ENCODE data around the gene P3R3URF.

P3R3URF gene

GRCh38 chr1:46205791-46206190 is 29.5 kb upstream of the P3R3URF start (continued):
- TF ChIP-seq ZBTB21 (tag by site-specific recombination; IDR thresholded peaks at IDR 0.05) (no peak), HOXA7 (CRISPR knock-in tag; IDR thresholded peaks at IDR 0.05; ENCODE audit: borderline replicate concordance) (no peak), ZNF121 (tag by site-specific recombination; IDR thresholded peaks at IDR 0.05) (no peak), OVOL3 (tag by site-specific recombination; IDR thresholded peaks at IDR 0.05) (no peak), ZNF146 (tag by site-specific recombination; IDR thresholded peaks at IDR 0.05) (no peak)

DNA sequence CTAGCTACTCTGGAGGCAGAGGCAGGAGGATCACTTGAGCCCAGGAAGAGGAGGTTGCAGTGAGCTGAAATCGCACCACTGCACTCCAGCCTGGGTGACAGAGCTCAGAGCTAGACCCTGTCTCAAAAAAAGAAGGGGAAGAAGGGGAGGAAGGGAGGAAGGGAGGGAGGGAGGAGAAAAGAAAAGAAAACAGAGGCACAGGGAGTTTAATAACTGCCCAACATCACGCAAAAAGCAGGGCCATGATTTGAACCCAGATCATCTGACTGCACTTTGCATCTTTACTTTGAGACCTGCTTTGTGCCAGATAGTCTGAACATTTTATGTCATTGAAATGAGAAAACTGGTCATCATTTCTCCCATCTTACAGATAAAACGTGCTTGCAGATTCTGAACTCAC is 28.9 kb upstream of the P3R3URF start:
- H3K27ac ChIP-seq (ENCODE audit: extremely low read depth, low read depth, low read length), result no peak overlapping the region
- ChIA-PET CTCF (interaction anchor here (0.6 to 5.6 kb wide), 3 partner anchors 18 to 88 kb away, joined by 3 to 49 read pairs (median 4); no protein-coding TSS in a partner anchor), POLR2A (interaction anchor here (0.9 kb wide), 1 partner anchor 73 kb away, joined by 3 read pairs; the partner anchor contains the start of gene PIK3R3)
- H3K9me3 ChIP-seq (ENCODE audit: control insufficient read depth, insufficient read depth, low read depth, low read length), result no peaks in the 10 kb centered on the region
- no peaks in the 10 kb centered on the region for H3K4me1 ChIP-seq (ENCODE audit: control insufficient read depth, insufficient read depth, low read length)
- H3K4me3 ChIP-seq (ENCODE audit: low read depth, low read length), result no peak overlapping the region
- peaks cover 0 to 8% of the 10 kb centered on the region in 2 experiments; a peak in 2 of 3 replicates for H3K36me3 ChIP-seq (ENCODE audit: control insufficient read depth in 2 of 2, insufficient read depth in 1 of 2, low read length in 2 of 2)
- TF ChIP-seq ZNF629 (tag by site-specific recombination; IDR thresholded peaks at IDR 0.05), result no peak
- peak; percentile 71 for TF ChIP-seq ZNF366 (tag by site-specific recombination; conservative IDR thresholded peaks at IDR 0.05)
- TF ChIP-seq ZBTB17 (tag by site-specific recombination; IDR thresholded peaks at IDR 0.05), result no peak
- no peak for TF ChIP-seq RBAK (tag by site-specific recombination; IDR thresholded peaks at IDR 0.05)
- peak; percentile 61; the same call in 1 of the 2 replicates for TF ChIP-seq WT1 (tag by site-specific recombination; IDR thresholded peaks at IDR 0.05)

DNA sequence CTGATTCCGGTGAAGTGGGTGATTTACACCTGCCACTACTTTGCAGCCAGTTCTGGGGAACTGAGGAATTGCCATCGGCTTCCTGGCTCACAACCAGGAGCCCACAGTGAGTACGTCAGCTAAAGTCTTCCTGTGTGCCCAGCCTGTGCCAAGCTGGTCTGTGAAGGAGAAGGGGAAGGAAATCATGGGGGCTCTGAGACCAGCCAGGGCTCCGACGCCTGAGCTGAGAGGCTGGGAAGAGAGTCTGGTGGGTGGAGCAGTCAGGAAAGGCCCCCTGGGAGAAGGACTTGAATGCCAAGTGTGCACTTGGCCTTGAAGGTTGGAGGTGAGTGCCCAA is 28.1 kb upstream of the P3R3URF start:
- Histone ChIP-seq H3K9me3 (ENCODE audit: control insufficient read depth, insufficient read depth, low read depth, low read length) (no peaks in the 10 kb centered on the region), H3K4me1 (ENCODE audit: control insufficient read depth, insufficient read depth, low read length) (no peaks in the 10 kb centered on the region), H3K36me3 (ENCODE audit: control insufficient read depth in 2 of 2, insufficient read depth in 1 of 2, low read length in 2 of 2) (peaks cover 0 to 8% of the 10 kb centered on the region in 2 experiments; a peak in 2 of 3 replicates), H3K4me3 (ENCODE audit: low read depth, low read length) (0 out of 2 replicates have a peak overlapping the region, but pooled peaks have one; percentile 79), H3K27ac (ENCODE audit: extremely low read depth, low read depth, low read length) (0 out of 2 replicates have a peak overlapping the region, but pooled peaks have one; percentile 4)
- 0 out of 2 replicates have a peak, but pooled peaks have one; percentile 63 for TF ChIP-seq ZBTB6 (tag by site-specific recombination; IDR thresholded peaks at IDR 0.05)
- TF ChIP-seq, protein P1, sequence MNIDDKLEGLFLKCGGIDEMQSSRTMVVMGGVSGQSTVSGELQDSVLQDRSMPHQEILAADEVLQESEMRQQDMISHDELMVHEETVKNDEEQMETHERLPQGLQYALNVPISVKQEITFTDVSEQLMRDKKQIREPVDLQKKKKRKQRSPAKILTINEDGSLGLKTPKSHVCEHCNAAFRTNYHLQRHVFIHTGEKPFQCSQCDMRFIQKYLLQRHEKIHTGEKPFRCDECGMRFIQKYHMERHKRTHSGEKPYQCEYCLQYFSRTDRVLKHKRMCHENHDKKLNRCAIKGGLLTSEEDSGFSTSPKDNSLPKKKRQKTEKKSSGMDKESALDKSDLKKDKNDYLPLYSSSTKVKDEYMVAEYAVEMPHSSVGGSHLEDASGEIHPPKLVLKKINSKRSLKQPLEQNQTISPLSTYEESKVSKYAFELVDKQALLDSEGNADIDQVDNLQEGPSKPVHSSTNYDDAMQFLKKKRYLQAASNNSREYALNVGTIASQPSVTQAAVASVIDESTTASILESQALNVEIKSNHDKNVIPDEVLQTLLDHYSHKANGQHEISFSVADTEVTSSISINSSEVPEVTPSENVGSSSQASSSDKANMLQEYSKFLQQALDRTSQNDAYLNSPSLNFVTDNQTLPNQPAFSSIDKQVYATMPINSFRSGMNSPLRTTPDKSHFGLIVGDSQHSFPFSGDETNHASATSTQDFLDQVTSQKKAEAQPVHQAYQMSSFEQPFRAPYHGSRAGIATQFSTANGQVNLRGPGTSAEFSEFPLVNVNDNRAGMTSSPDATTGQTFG (tag by site-specific recombination; IDR thresholded peaks at IDR 0.05; ENCODE audit: borderline replicate concordance), result no peak
- TF ChIP-seq ZNF677 (tag by site-specific recombination; IDR thresholded peaks at IDR 0.05), result no peak
- 0 out of 2 replicates have a peak, but pooled peaks have one; percentile 37 for TF ChIP-seq KLF16 (tag by site-specific recombination; IDR thresholded peaks at IDR 0.05)
- no peak for TF ChIP-seq ZNF174 (tag by site-specific recombination; IDR thresholded peaks at IDR 0.05)
- TF ChIP-seq ZBTB20 (tag by site-specific recombination; IDR thresholded peaks at IDR 0.05), result peak; percentile 66; the same call in 1 of the 2 replicates
- peak; percentile 50; the same call in 1 of the 2 replicates for TF ChIP-seq GLIS1 (tag by site-specific recombination; IDR thresholded peaks at IDR 0.05)
- TF ChIP-seq, protein P2, sequence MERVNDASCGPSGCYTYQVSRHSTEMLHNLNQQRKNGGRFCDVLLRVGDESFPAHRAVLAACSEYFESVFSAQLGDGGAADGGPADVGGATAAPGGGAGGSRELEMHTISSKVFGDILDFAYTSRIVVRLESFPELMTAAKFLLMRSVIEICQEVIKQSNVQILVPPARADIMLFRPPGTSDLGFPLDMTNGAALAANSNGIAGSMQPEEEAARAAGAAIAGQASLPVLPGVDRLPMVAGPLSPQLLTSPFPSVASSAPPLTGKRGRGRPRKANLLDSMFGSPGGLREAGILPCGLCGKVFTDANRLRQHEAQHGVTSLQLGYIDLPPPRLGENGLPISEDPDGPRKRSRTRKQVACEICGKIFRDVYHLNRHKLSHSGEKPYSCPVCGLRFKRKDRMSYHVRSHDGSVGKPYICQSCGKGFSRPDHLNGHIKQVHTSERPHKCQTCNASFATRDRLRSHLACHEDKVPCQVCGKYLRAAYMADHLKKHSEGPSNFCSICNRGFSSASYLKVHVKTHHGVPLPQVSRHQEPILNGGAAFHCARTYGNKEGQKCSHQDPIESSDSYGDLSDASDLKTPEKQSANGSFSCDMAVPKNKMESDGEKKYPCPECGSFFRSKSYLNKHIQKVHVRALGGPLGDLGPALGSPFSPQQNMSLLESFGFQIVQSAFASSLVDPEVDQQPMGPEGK (tag by site-specific recombination; IDR thresholded peaks at IDR 0.05), result peak; percentile 30; the same call in 1 of the 2 replicates
- TF ChIP-seq, protein P3, sequence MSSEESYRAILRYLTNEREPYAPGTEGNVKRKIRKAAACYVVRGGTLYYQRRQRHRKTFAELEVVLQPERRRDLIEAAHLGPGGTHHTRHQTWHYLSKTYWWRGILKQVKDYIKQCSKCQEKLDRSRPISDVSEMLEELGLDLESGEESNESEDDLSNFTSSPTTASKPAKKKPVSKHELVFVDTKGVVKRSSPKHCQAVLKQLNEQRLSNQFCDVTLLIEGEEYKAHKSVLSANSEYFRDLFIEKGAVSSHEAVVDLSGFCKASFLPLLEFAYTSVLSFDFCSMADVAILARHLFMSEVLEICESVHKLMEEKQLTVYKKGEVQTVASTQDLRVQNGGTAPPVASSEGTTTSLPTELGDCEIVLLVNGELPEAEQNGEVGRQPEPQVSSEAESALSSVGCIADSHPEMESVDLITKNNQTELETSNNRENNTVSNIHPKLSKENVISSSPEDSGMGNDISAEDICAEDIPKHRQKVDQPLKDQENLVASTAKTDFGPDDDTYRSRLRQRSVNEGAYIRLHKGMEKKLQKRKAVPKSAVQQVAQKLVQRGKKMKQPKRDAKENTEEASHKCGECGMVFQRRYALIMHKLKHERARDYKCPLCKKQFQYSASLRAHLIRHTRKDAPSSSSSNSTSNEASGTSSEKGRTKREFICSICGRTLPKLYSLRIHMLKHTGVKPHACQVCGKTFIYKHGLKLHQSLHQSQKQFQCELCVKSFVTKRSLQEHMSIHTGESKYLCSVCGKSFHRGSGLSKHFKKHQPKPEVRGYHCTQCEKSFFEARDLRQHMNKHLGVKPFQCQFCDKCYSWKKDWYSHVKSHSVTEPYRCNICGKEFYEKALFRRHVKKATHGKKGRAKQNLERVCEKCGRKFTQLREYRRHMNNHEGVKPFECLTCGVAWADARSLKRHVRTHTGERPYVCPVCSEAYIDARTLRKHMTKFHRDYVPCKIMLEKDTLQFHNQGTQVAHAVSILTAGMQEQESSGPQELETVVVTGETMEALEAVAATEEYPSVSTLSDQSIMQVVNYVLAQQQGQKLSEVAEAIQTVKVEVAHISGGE (tag by site-specific recombination; conservative IDR thresholded peaks at IDR 0.05; ENCODE audit: low read depth), result peak; percentile 92
- ChIA-PET POLR2A (interaction anchor here (0.9 kb wide), 1 partner anchor 72 kb away, joined by 3 read pairs; the partner anchor contains the start of gene PIK3R3), CTCF (interaction anchor here (0.8 to 5.6 kb wide), 2 partner anchors 18 to 41 kb away, joined by 3 to 49 read pairs; no protein-coding TSS in a partner anchor)
